HG03354 (cell line): ENCODE measurements around the gene C2CD2.

Source experiments
- ATAC-seq: cut with Tn5 transposase; IDR thresholded peaks from one replicate; pipeline ENCODE4 v1.9.1; 2021; ENCODE audit warnings: mild to moderate bottlenecking; ENCODE audit not compliant: unreplicated experiment, poor library complexity, severe bottlenecking

Gene C2CD2

GRCh38 chr21:41835711-41836154 lies 118.1 kb downstream of the C2CD2 start:
- no peak for ATAC-seq
